Body of pancreas (tissue), 4 donors: ENCODE data around the gene TENM4. TPM values are rescaled to one million over a fixed set of nuclear protein-coding genes. Genes with fewer than 3 reads are reported as not detected.
A peak's percentile ranks its signal among the peaks of the same experiment; 100 is the strongest.

ENCODE experiments used
- ATAC-seq: fragments of 150-250 bp; one replicate; pipeline ENCODE4 v1.9.1; 2016
- DNase-seq, 4 donors: peaks; one replicate each; pipeline ENCODE4 v3.0.0-alpha.2; 2019
- H3K27ac ChIP-seq, 4 donors: fragments of 200-600 bp; sonication (generic); 1 replicate in 3 of 4; 2 replicates in 1 of 4; pipeline versions ENCODE4 v1.5.1 to v1.6.1; 2016 to 2019; ENCODE audit warnings: mild to moderate bottlenecking in 1 of 4, mixed read lengths in 1 of 4, moderate library complexity in 1 of 4
- H3K27me3 ChIP-seq, 2 donors: fragments of 200-600 bp; sonication (generic); one replicate each; pipeline ENCODE4 v1.6.0; 2016; ENCODE audit warnings: mild to moderate bottlenecking in 1 of 2
- H3K36me3 ChIP-seq, 2 donors: fragments of 200-600 bp; sonication (generic); replicated peaks in 1 of 2; 2 replicates each; pipeline ENCODE4 v1.5.1; 2016; ENCODE audit warnings: low read depth in 2 of 2; ENCODE audit not compliant: insufficient read depth in 1 of 2
- H3K4me1 ChIP-seq: fragments of 200-600 bp; sonication (generic); one replicate; pipeline ENCODE4 v1.6.0; 2016
- H3K4me3 ChIP-seq, 2 donors: fragments of 200-600 bp; sonication (generic); 1 replicate in 1 of 2; 2 replicates in 1 of 2; pipeline ENCODE4 v1.5.1; 2016 to 2019
- H3K9me3 ChIP-seq, 3 donors: fragments of 200-600 bp; sonication (generic); 1 replicate in 2 of 3; 2 replicates in 1 of 3; pipeline ENCODE4 v1.5.1; 2016
- CTCF ChIP-seq, 7 experiments: fragments of 450-650 bp in 4 of 7; fragments of 200-600 bp in 3 of 7; sonication (generic) in 3 of 7; IDR thresholded peaks; one replicate each; pipeline ENCODE4 v1.5.1; 2016 to 2019; ENCODE audit warnings: antibody characterized with exemption in 7 of 7
- POLR2A ChIP-seq, 3 donors: fragments of 450-650 bp; IDR thresholded peaks; one replicate each; pipeline ENCODE4 v1.6.1; 2016; ENCODE audit warnings: antibody characterized with exemption in 3 of 3, mild to moderate bottlenecking in 2 of 3
- WGBS, 2 donors: methylation state at CpG; one replicate each; pipeline ENCODE4 v1.1.5; 2017; 5-methylcytosine and 5-hydroxymethylcytosine counted together
- intact Hi-C: fragments of 100-400 bp; cut with DNase I; formaldehyde crosslinking; loops from one replicate; pipeline ENCODE4 v1.15.1; 2023
- total RNA-seq, 2 donors: library from RNA; depleted of rRNA; stranded (reverse); fragments of >200 nt; gene quantifications; one replicate each; pipeline ENCODE4 v1.1.0, GENCODE V29; 2016

The TENM4 gene
- total RNA-seq, 2 donors from 2014 or later = 0.78 to 6.6 TPM

- H3K27ac ChIP-seq = peak overlapping the region in 3 of 4 donors; percentile 13 to 16 (median 15)
- peaks cover 14% of the 10 kb centered on the region for H3K4me1 ChIP-seq
- peak; percentile 95 for ATAC-seq
- no peaks in the 10 kb centered on the region for H3K9me3 ChIP-seq
- no peaks in the 10 kb centered on the region for H3K36me3 ChIP-seq
- peak; percentile 81 to 95 (median 94) for DNase-seq
- WGBS, 2 donors = 12 to 15% methylated on average over 6 of the region's 6 CpGs
- no peaks in the 10 kb centered on the region for H3K27me3 ChIP-seq
- intact Hi-C loops = no loop called here
- TF ChIP-seq POLR2A (IDR thresholded peaks at IDR 0.05) (no peak), CTCF (IDR thresholded peaks at IDR 0.05) (peak in 4 of 7 experiments; percentile 25 to 47 (median 34))
- no peak overlapping the region for H3K4me3 ChIP-seq
These were observed 698.4 kb downstream of the TENM4 start for GRCh38 chr11:78742430-78742829.

GRCh38 chr11:78741741-78742140, 699.1 kb downstream of the TENM4 start:
- DNase-seq (no peak), ATAC-seq (no peak)
- H3K27me3 ChIP-seq = no peaks in the 10 kb centered on the region
- no peak overlapping the region for H3K4me3 ChIP-seq
- peaks cover 14% of the 10 kb centered on the region for H3K4me1 ChIP-seq
- TF ChIP-seq POLR2A (IDR thresholded peaks at IDR 0.05) (no peak), CTCF (IDR thresholded peaks at IDR 0.05) (no peak)
- no peaks in the 10 kb centered on the region for H3K36me3 ChIP-seq
- intact Hi-C loops = no loop called here
- no peaks in the 10 kb centered on the region for H3K9me3 ChIP-seq
- 85 to 87% methylated on average over 7 of the region's 7 CpGs for WGBS, 2 donors
- no peak overlapping the region for H3K27ac ChIP-seq

GRCh38 chr11:78740199-78741071, 700.4 kb downstream of the TENM4 start:
- 83 to 85% methylated on average over 12 of the region's 12 CpGs for WGBS, 2 donors
- H3K4me3 ChIP-seq = no peak overlapping the region
- ATAC-seq (no peak), DNase-seq (no peak)
- H3K4me1 ChIP-seq = peaks cover 14% of the 10 kb centered on the region
- no peak overlapping the region for H3K27ac ChIP-seq
- H3K27me3 ChIP-seq = no peaks in the 10 kb centered on the region
- H3K9me3 ChIP-seq = no peaks in the 10 kb centered on the region
- intact Hi-C loops = no loop called here
- H3K36me3 ChIP-seq = no peaks in the 10 kb centered on the region
- TF ChIP-seq POLR2A (IDR thresholded peaks at IDR 0.05) = no peak
- no peak for TF ChIP-seq CTCF (IDR thresholded peaks at IDR 0.05)

- ATAC-seq = no peak
- 92 to 100% methylated on average over 1 of the region's 1 CpG for WGBS, 2 donors
These were observed 702.9 kb downstream of the TENM4 start for GRCh38 chr11:78737891-78738290.

More at GRCh38 chr11:78737891-78738290, 702.9 kb downstream of the TENM4 start:
- intact Hi-C loops = no loop called here
- TF ChIP-seq POLR2A (IDR thresholded peaks at IDR 0.05) (no peak), CTCF (IDR thresholded peaks at IDR 0.05) (no peak)
- Histone ChIP-seq H3K27me3 (no peaks in the 10 kb centered on the region), H3K4me1 (peaks cover 11% of the 10 kb centered on the region), H3K9me3 (no peaks in the 10 kb centered on the region), H3K27ac (no peak overlapping the region), H3K36me3 (no peaks in the 10 kb centered on the region), H3K4me3 (no peak overlapping the region)
- DNase-seq = no peak
